Esophagus muscularis mucosa (tissue), 4 donors: Measurements from ENCODE around the gene RFPL3. TPM values are rescaled to one million over a fixed set of nuclear protein-coding genes. Genes with fewer than 3 reads are reported as not detected.
A peak's percentile ranks its signal among the peaks of the same experiment; 100 is the strongest.
"Not testable (repeated sequence)": the region's sequence is repeated elsewhere in the genome, so short reads cannot be mapped to it uniquely, and the experiment has no call there.

Experiments
- DNase-seq: peaks from one replicate; pipeline ENCODE4 v3.0.0-alpha.2; 2017; ENCODE audit errors: extremely low spot score
- H3K27ac ChIP-seq, 4 donors: fragments of 200-600 bp; sonication (generic); replicated peaks in 1 of 4; 1 replicate in 3 of 4; 2 replicates in 1 of 4; pipeline ENCODE4 v1.5.1; 2016 to 2019; ENCODE audit warnings: mild to moderate bottlenecking in 1 of 4
- H3K27me3 ChIP-seq, 4 donors: fragments of 200-600 bp; sonication (generic); one replicate each; pipeline versions ENCODE4 v1.5.1 to v1.6.0; 2016 to 2019
- H3K36me3 ChIP-seq, 4 donors: fragments of 200-600 bp; sonication (generic); one replicate each; pipeline ENCODE4 v1.5.1; 2016 to 2019
- H3K4me1 ChIP-seq, 4 donors: fragments of 200-600 bp; sonication (generic); one replicate each; pipeline ENCODE4 v1.5.1; 2016 to 2019
- H3K4me3 ChIP-seq, 4 donors: fragments of 200-600 bp; sonication (generic); 1 replicate in 2 of 4; 2 replicates in 2 of 4; pipeline ENCODE4 v1.5.1; 2016 to 2019; ENCODE audit warnings: mild to moderate bottlenecking in 4 of 4, moderate library complexity in 1 of 4
- H3K9me3 ChIP-seq, 4 donors: fragments of 200-600 bp; sonication (generic); 1 replicate in 3 of 4; 2 replicates in 1 of 4; pipeline ENCODE4 v1.5.1; 2016 to 2019
- EP300 ChIP-seq: sonication (generic); formaldehyde crosslinking; IDR thresholded peaks from one replicate; pipeline ENCODE4 v1.6.1; 2017; ENCODE audit warnings: antibody characterized with exemption
- POLR2A ChIP-seq: fragments of 450-650 bp; IDR thresholded peaks from one replicate; pipeline ENCODE4 v1.6.1; 2017; ENCODE audit warnings: antibody characterized with exemption, moderate library complexity, mild to moderate bottlenecking, low read depth
- POLR2AphosphoS5 ChIP-seq, 2 donors: sonication (generic); formaldehyde crosslinking; IDR thresholded peaks; one replicate each; pipeline ENCODE4 v1.6.1; 2017; ENCODE audit warnings: antibody characterized with exemption in 2 of 2
- WGBS: methylation state at CpG from one replicate; pipeline ENCODE4 v1.1.5; 2018; 5-methylcytosine and 5-hydroxymethylcytosine counted together
- intact Hi-C: fragments of 100-400 bp; cut with DNase I; formaldehyde crosslinking; loops from one replicate; pipeline ENCODE4 v1.15.1; 2023
- total RNA-seq, 4 donors: library from RNA; depleted of rRNA; stranded (reverse); fragments of >200 nt; gene quantifications; one replicate each; pipeline versions ENCODE4 v1.1.0 to v1.2.1, GENCODE V29; 2016
- TF ChIP-seq, protein P1 (sequence below), 3 experiments: fragments of 200-600 bp in 2 of 3; fragments of 450-650 bp in 1 of 3; sonication (generic) in 2 of 3; IDR thresholded peaks; one replicate each; pipeline ENCODE4 v1.5.1; 2017 to 2019; ENCODE audit warnings: antibody characterized with exemption in 3 of 3, mild to moderate bottlenecking in 2 of 3, moderate library complexity in 1 of 3

Gene RFPL3
- total RNA-seq, 4 donors from 2014 or later: not detected

DNA sequence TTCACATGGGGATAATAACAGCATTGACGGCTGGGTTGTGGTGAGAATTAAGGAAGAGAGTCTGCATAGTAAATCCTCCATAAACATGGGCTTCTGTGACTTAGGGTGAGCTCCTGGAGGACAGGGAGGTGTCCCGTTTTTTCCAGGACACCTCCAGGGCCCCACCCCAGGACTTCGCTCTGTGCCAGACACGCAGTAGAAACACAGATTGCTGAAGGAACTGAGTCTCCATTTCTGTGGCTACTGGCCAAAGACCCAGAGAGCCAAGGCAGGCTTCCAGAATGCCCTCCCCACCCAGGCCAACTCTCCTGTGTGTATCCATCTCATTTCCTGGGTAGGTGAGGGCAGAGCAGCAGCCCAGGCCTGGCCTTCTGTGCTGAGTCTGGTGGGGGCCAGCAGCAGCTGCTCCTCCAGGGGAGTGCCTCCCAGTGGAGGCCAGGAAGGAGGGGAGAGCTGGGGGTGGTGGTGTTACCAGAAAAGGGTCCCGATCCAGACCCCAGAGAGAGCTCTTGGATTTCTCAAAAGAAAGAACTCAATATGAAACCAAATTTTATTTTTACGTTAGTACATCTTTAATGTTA is 9.5 kb upstream of the RFPL3 start:
- Histone ChIP-seq H3K36me3 (no peaks in the 10 kb centered on the region), H3K4me3 (no peak overlapping the region), H3K4me1 (no peaks in the 10 kb centered on the region), H3K27ac (no peak overlapping the region), H3K9me3 (peaks cover 0 to 4% (median 0%) of the 10 kb centered on the region in 4 donors), H3K27me3 (peaks cover 0 to 6% (median 0%) of the 10 kb centered on the region in 4 donors)
- TF ChIP-seq POLR2A (no peak), EP300 (no peak), POLR2AphosphoS5 (IDR thresholded peaks at IDR 0.05) (no peak)
- TF ChIP-seq, protein P1, sequence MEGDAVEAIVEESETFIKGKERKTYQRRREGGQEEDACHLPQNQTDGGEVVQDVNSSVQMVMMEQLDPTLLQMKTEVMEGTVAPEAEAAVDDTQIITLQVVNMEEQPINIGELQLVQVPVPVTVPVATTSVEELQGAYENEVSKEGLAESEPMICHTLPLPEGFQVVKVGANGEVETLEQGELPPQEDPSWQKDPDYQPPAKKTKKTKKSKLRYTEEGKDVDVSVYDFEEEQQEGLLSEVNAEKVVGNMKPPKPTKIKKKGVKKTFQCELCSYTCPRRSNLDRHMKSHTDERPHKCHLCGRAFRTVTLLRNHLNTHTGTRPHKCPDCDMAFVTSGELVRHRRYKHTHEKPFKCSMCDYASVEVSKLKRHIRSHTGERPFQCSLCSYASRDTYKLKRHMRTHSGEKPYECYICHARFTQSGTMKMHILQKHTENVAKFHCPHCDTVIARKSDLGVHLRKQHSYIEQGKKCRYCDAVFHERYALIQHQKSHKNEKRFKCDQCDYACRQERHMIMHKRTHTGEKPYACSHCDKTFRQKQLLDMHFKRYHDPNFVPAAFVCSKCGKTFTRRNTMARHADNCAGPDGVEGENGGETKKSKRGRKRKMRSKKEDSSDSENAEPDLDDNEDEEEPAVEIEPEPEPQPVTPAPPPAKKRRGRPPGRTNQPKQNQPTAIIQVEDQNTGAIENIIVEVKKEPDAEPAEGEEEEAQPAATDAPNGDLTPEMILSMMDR (IDR thresholded peaks at IDR 0.05): no peak
- intact Hi-C loops: no loop called here
- no peak for DNase-seq
- 65% methylated on average over 5 of the region's 6 CpGs for WGBS

DNA sequence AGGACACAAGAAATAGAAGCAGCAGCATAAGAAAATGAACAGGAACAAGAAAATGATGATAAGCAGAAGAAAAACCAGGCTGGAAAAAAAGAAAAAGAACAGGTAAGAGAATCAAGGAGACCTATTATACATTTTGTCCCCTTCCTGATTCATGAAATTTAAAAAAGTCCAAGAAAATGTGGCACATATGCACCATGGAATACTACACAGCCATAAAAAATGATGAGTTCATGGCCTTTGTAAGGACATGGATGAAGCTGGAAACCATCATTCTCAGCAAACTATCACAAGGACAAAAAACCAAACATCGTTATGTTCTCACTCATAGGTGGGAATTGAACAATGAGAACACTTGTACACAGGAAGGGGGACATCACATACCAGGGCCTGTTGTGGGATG is 5.8 kb upstream of the RFPL3 start:
- peaks cover 0 to 19% (median 0%) of the 10 kb centered on the region in 4 donors for H3K27me3 ChIP-seq
- H3K9me3 ChIP-seq, DNase-seq, H3K36me3 ChIP-seq, H3K27ac ChIP-seq, H3K4me3 ChIP-seq, intact Hi-C loops, H3K4me1 ChIP-seq: not testable (repeated sequence)
- WGBS: 100% methylated on average over 1 of the region's 1 CpG

DNA sequence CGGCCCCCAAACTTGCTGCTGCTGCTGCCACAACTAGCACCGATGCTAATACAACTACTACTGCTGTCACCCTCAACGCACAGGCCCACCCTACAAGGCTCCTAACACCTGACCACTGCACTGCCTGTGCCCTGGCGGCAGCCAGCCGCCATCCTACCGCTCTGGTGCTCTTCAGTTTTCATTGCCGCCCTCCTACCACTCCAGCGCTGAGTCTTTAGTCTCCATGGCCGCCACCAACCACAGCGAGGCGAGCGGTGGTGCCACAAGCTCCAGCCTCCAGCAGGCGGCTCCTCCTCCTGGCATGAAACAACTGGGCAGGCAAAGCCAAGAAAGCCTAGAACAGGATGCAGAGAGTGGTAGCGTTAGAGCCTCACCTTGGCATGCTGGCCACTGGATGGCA is 5.0 kb upstream of the RFPL3 start:
- intact Hi-C loops: no loop called here
- DNase-seq: no peak
- Histone ChIP-seq H3K27ac (no peak overlapping the region), H3K9me3 (no peaks in the 10 kb centered on the region), H3K36me3 (no peaks in the 10 kb centered on the region), H3K27me3 (peaks cover 0 to 19% (median 0%) of the 10 kb centered on the region in 4 donors), H3K4me3 (no peak overlapping the region), H3K4me1 (no peaks in the 10 kb centered on the region)
- 95% methylated on average over 13 of the region's 14 CpGs for WGBS
- TF ChIP-seq POLR2A: no peak
- no peak for TF ChIP-seq POLR2AphosphoS5 (IDR thresholded peaks at IDR 0.05)
- TF ChIP-seq, protein P1 (IDR thresholded peaks at IDR 0.05): no peak
- TF ChIP-seq EP300: no peak

DNA sequence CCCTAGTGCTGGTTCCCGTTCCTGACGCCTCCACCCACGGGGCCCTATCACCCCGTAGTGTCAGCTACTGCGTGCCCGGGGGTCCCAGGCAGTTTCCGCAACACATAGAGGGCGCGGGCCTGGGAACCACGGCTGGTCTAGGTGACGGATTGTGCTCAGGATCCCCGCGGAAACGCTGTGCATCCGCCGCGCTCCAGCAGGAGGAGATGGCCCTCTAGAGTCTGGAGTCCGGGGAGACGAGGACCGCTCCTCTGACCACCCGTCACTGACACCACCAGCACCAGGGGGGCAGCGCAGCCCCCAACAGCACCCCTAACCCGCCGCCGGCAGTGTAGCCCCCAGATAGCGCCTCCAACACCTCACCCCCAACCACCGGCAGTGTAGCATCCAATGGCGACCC is 4.4 kb upstream of the RFPL3 start:
- Histone ChIP-seq H3K4me3 (no peak overlapping the region), H3K9me3 (no peaks in the 10 kb centered on the region), H3K27me3 (peaks cover 0 to 19% (median 0%) of the 10 kb centered on the region in 4 donors), H3K27ac (no peak overlapping the region), H3K4me1 (no peaks in the 10 kb centered on the region), H3K36me3 (no peaks in the 10 kb centered on the region)
- intact Hi-C loops: no loop called here
- TF ChIP-seq EP300 (no peak), POLR2AphosphoS5 (IDR thresholded peaks at IDR 0.05) (no peak), POLR2A (no peak)
- TF ChIP-seq, protein P1 (IDR thresholded peaks at IDR 0.05): no peak
- no peak for DNase-seq
- 91% methylated on average over 7 of the region's 28 CpGs for WGBS

DNA sequence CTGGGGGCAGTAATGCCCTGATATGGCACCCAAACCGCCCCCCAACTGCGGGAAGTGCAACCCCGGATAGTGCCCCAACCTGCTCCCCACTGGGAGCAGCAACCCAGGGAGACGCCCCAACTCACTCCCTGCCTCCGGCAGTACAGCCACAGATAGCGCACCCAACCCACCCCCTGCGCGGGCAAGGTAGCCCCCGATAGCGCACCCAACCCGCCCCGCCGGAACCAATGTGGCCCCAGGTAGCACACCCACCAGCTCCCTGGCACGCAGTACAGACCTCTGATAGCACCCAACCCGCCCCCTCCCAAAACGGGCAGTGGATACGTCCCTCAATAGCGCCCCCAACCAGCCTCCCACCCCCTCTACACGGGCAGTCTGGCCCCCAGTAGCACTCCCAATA is 3.8 kb upstream of the RFPL3 start:
- no peaks in the 10 kb centered on the region for H3K4me1 ChIP-seq
- peaks cover 0 to 19% (median 0%) of the 10 kb centered on the region in 4 donors for H3K27me3 ChIP-seq
- no peak overlapping the region for H3K27ac ChIP-seq
- no peak for DNase-seq
- H3K9me3 ChIP-seq: no peaks in the 10 kb centered on the region
- intact Hi-C loops: no loop called here
- 85% methylated on average over 4 of the region's 19 CpGs for WGBS
- TF ChIP-seq, protein P1 (IDR thresholded peaks at IDR 0.05): no peak
- TF ChIP-seq POLR2A: no peak
- TF ChIP-seq EP300: no peak
- TF ChIP-seq POLR2AphosphoS5 (IDR thresholded peaks at IDR 0.05): no peak
- H3K36me3 ChIP-seq: no peaks in the 10 kb centered on the region
- peak overlapping the region in 3 of 4 donors; percentile 24 to 48 (median 37) for H3K4me3 ChIP-seq
